Erythroblast (primary cell): Measurements from ENCODE around the gene SYMPK.

Experiments used
- GATA1 ChIP-seq: IDR thresholded peaks from 2 replicates; pipeline ENCODE4 v1.6.1; 2011; ENCODE audit warnings: low read depth, mild to moderate bottlenecking, control low read depth, low read length, moderate library complexity
- POLR2A ChIP-seq: IDR thresholded peaks from 2 replicates; pipeline ENCODE4 v1.6.1; 2011; ENCODE audit warnings: mild to moderate bottlenecking, low read length

- TF ChIP-seq POLR2A (no peak), GATA1 (no peak)
These were observed 96.0 kb downstream of the SYMPK start for GRCh38 chr19:45766869-45767346.
